OCI-LY7 (cell line): Measurements from ENCODE around the gene TMBIM1. TPM values are rescaled to one million over a fixed set of nuclear protein-coding genes. Genes with fewer than 3 reads are reported as not detected.

ENCODE experiments used
- BruUV-seq: library from RNA; stranded (reverse); fragments of 400-500 nt; replicated peaks from 2 replicates; lab custom pipeline; 2021; lab: Mats Ljungman, UMichigan
- CTCF ChIA-PET: fragments of 300-600 bp; sonication (Branson Sonifier 250); formaldehyde crosslinking; loops from one replicate; lab custom pipeline; 2022; ENCODE audit warnings: antibody characterized with exemption; ENCODE audit not compliant: unreplicated experiment; lab: Charles Lee
- POLR2A ChIA-PET: fragments of 300-600 bp; sonication (Branson Sonifier 250); formaldehyde crosslinking; loops from one replicate; lab custom pipeline; 2022; ENCODE audit warnings: antibody characterized with exemption; lab: Charles Lee
- DNase-seq: peaks from one replicate; pipeline ENCODE4 v3.0.0-alpha.2; 2015; ENCODE audit warnings: low spot score
- H2AFZ ChIP-seq: fragments of 200-600 bp; sonication (generic), shearing (Covaris generic); 2 replicates; pipeline ENCODE4 v1.6.1; 2014; ENCODE audit warnings: mild to moderate bottlenecking, antibody characterized with exemption, low read length, moderate library complexity
- H3K27ac ChIP-seq: fragments of 200-600 bp; sonication (generic); 2 replicates; pipeline ENCODE4 v1.5.1; 2014; ENCODE audit warnings: mixed run types, low read depth, mild to moderate bottlenecking, moderate library complexity, low read length, inconsistent platforms; ENCODE audit not compliant: poor library complexity, severe bottlenecking
- H3K36me3 ChIP-seq: fragments of 200-600 bp; sonication (generic); 2 replicates; pipeline ENCODE4 v1.6.1; 2014; ENCODE audit warnings: mild to moderate bottlenecking, antibody characterized with exemption, low read length, moderate library complexity, mixed read lengths; ENCODE audit not compliant: insufficient read depth
- H3K4me1 ChIP-seq: fragments of 200-600 bp; sonication (generic); 2 replicates; pipeline ENCODE4 v1.5.1; 2014; ENCODE audit warnings: mild to moderate bottlenecking, low read length; ENCODE audit not compliant: insufficient read depth, poor library complexity, severe bottlenecking
- H3K4me2 ChIP-seq: fragments of 200-600 bp; sonication (generic); 2 replicates; pipeline ENCODE4 v1.6.1; 2014; ENCODE audit warnings: mild to moderate bottlenecking, low read length
- H3K4me3 ChIP-seq: fragments of 200-600 bp; sonication (generic); 2 replicates; pipeline ENCODE4 v1.5.1; 2014; ENCODE audit warnings: mild to moderate bottlenecking, low read depth, low read length; ENCODE audit not compliant: poor library complexity, severe bottlenecking
- H3K79me2 ChIP-seq: fragments of 200-600 bp; sonication (generic); 2 replicates; pipeline ENCODE4 v1.6.1; 2016; ENCODE audit warnings: low read depth, mild to moderate bottlenecking, low read length, moderate library complexity, mixed read lengths; ENCODE audit not compliant: insufficient read depth
- H3K9me2 ChIP-seq: fragments of 200-600 bp; sonication (generic); 2 replicates; pipeline ENCODE4 v1.6.1; 2016; ENCODE audit warnings: mild to moderate bottlenecking, low read length, mixed read lengths; ENCODE audit not compliant: insufficient read depth
- H3K9me3 ChIP-seq: fragments of 200-600 bp; sonication (generic); 2 replicates; pipeline ENCODE4 v1.6.1; 2014; ENCODE audit warnings: mild to moderate bottlenecking, mixed run types, low read length, mixed read lengths
- H4K20me1 ChIP-seq: fragments of 200-600 bp; sonication (generic); 2 replicates; pipeline ENCODE4 v1.6.1; 2014; ENCODE audit warnings: mild to moderate bottlenecking, antibody characterized with exemption, low read length, moderate library complexity, mixed read lengths; ENCODE audit not compliant: insufficient read depth
- EZH2phosphoT487 ChIP-seq: fragments of 200-600 bp; sonication (generic); IDR thresholded peaks from 2 replicates; pipeline ENCODE4 v1.6.1; 2018; ENCODE audit warnings: low read depth, borderline replicate concordance, mild to moderate bottlenecking, mixed run types, antibody characterized with exemption, low read length, moderate library complexity, mixed read lengths
- intact Hi-C: fragments of 100-400 bp; cut with micrococcal nuclease; formaldehyde crosslinking; loops from one replicate; pipeline ENCODE4 v1.10.0; 2022; ENCODE audit not compliant: unreplicated experiment
- total RNA-seq, 2 experiments: library from RNA; depleted of rRNA in 1 of 2; stranded (reverse); fragments of >200 nt in 1 of 2; shearing (Covaris generic) in 1 of 2; gene quantifications; 2 replicates each; pipeline ENCODE4 v1.2.3, GENCODE V29; 2014 to 2022
- TF ChIP-seq, protein P1 (sequence below): fragments of 200-600 bp; sonication (generic); conservative IDR thresholded peaks from 2 replicates; pipeline ENCODE4 v1.5.1; 2014; ENCODE audit warnings: mild to moderate bottlenecking, antibody characterized with exemption, low read length, moderate library complexity, mixed read lengths

Gene TMBIM1
- total RNA-seq, 2 experiments from 2014 or later = 27.6 to 30.3 TPM

DNA sequence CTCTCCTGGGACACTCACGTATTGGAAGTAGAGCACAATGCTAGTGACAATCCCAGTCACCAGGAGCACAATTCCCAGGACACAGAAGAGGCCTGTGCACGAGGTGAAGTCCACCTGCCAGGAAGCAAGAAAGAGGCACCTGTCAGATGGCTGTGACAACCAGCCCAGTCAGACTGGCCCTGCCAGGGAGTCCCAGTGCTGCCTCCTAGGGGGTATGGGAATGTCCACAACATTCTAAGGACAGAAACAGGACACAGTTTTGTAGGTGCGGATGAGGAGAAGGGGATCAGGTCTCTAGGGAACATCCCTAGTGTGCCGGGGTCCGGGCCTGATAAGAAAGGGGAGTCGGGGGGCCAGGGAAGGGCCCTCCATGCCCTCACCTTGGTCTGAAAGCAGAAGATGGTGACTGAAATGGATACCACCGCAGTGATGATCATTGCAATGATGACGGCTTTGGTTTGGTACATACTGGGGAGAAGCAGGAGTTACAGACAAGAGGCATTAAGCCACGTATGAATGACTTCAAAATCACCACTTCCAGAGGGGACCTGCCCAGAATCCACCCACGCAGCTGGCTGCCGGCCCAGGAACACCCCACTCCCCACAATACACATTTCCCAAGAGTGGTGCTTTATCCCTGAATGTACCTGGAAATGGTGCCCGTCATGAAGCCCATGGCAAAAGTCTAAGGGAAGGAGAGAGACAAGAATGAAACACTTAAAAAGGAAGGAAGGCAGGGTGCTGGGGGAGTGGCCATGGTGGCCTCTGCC, 15.1 kb downstream of the TMBIM1 start:
- BruUV-seq = no TSS peak
- Histone ChIP-seq H3K79me2 (peaks cover 1% of the 10 kb centered on the region; the same call in 1 of the 2 replicates), H4K20me1 (no peaks in the 10 kb centered on the region), H3K9me2 (no peaks in the 10 kb centered on the region), H3K4me2 (no peak overlapping the region), H3K36me3 (peaks cover 83% of the 10 kb centered on the region), H3K9me3 (no peaks in the 10 kb centered on the region), H3K27ac (no peak overlapping the region), H3K4me1 (peaks cover 11% of the 10 kb centered on the region), H2AFZ (no peak overlapping the region), H3K4me3 (no peak overlapping the region)
- DNase-seq = no peak
- intact Hi-C loops = no loop called here
- CTCF ChIA-PET = no interaction called here
- POLR2A ChIA-PET = interaction anchor here (1.9 kb wide), 1 partner anchor 13 kb away, joined by 6 read pairs; no protein-coding TSS in a partner anchor
- TF ChIP-seq, protein P1, sequence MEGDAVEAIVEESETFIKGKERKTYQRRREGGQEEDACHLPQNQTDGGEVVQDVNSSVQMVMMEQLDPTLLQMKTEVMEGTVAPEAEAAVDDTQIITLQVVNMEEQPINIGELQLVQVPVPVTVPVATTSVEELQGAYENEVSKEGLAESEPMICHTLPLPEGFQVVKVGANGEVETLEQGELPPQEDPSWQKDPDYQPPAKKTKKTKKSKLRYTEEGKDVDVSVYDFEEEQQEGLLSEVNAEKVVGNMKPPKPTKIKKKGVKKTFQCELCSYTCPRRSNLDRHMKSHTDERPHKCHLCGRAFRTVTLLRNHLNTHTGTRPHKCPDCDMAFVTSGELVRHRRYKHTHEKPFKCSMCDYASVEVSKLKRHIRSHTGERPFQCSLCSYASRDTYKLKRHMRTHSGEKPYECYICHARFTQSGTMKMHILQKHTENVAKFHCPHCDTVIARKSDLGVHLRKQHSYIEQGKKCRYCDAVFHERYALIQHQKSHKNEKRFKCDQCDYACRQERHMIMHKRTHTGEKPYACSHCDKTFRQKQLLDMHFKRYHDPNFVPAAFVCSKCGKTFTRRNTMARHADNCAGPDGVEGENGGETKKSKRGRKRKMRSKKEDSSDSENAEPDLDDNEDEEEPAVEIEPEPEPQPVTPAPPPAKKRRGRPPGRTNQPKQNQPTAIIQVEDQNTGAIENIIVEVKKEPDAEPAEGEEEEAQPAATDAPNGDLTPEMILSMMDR = 0 out of 2 replicates have a peak, but pooled peaks have one; percentile 26
- no peak for TF ChIP-seq EZH2phosphoT487

DNA sequence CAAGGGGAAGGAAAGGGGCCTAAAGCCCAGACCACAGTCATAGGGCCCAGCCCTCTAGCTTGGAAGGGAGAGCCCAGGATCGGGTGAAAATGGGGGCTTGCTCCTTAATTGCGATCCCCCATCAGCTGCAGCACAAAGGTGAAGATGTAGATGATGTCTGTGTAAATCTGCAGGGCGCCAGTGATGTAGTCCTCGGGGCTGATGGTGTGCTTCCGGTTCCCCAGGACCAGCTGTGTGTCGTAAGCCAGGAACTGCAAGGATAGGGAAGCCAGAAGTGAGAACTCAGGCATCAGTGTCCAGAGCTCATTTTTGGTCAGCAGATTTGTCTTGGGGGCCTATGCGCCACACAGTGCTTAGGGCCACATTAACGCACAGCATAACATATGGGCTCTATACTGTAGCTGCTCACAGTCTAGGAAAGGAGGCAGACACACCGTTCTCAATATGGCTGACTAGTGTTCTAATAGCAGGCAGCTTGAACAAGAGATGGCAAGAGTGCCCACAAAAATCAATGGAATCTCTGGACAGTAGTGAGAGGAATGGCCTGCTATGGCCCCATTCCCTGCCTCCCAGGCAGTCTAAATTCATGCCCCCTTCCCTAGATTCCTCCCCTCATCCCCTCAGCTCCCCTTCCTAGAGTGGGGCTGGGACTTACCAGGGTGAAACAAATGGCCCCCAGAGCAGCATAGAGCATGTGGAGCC, 16.8 kb downstream of the TMBIM1 start:
- H4K20me1 ChIP-seq = no peaks in the 10 kb centered on the region
- no peaks in the 10 kb centered on the region for H3K9me3 ChIP-seq
- peaks cover 75% of the 10 kb centered on the region for H3K36me3 ChIP-seq
- H2AFZ ChIP-seq = no peak overlapping the region
- no TSS peak for BruUV-seq
- H3K79me2 ChIP-seq = peaks cover 17% of the 10 kb centered on the region; the same call in 1 of the 2 replicates
- H3K4me2 ChIP-seq = no peak overlapping the region
- H3K4me3 ChIP-seq = no peak overlapping the region
- intact Hi-C loops = no loop called here
- H3K27ac ChIP-seq = no peak overlapping the region
- ChIA-PET CTCF (interaction anchor here (0.6 to 2.2 kb wide), 2 partner anchors 9 to 15 kb away, joined by 3 to 11 read pairs; no protein-coding TSS in a partner anchor), POLR2A (interaction anchor here (1.8 to 1.9 kb wide), 2 partner anchors 11 to 15 kb away, joined by 6 to 15 read pairs; no protein-coding TSS in a partner anchor)
- no peaks in the 10 kb centered on the region for H3K9me2 ChIP-seq
- no peak for DNase-seq
- TF ChIP-seq, protein P1 = no peak
- TF ChIP-seq EZH2phosphoT487 = no peak
- peaks cover 23% of the 10 kb centered on the region for H3K4me1 ChIP-seq
